HepG2 (cell line): ENCODE measurements around the gene SDR9C7. TPM values are rescaled to one million over a fixed set of nuclear protein-coding genes. Genes with fewer than 3 reads are reported as not detected.

Experiments
- AGO2 ChIP-seq: fragments of 200-400 bp; formaldehyde crosslinking; optimal IDR thresholded peaks from 2 replicates; pipeline ENCODE3; 2017; ENCODE audit warnings: mild to moderate bottlenecking, low read depth, low read length, moderate library complexity
- ARID3A ChIP-seq: IDR thresholded peaks from 2 replicates; pipeline ENCODE4 v1.6.1; 2012; ENCODE audit warnings: low read depth, low read length, improper control_type of control experiment
- ARNTL ChIP-seq: sonication (generic); formaldehyde crosslinking; IDR thresholded peaks from 2 replicates; pipeline ENCODE4 v1.4.0; 2020; ENCODE audit warnings: mild to moderate bottlenecking, missing genetic modification reagents
- ATF2 ChIP-seq: sonication (generic); formaldehyde crosslinking; IDR thresholded peaks from 2 replicates; pipeline ENCODE4 v1.4.0; 2020; ENCODE audit warnings: missing genetic modification reagents
- CHCHD3 ChIP-seq: sonication (generic); formaldehyde crosslinking; IDR thresholded peaks from 2 replicates; pipeline ENCODE4 v1.8.0; 2022; ENCODE audit warnings: mild to moderate bottlenecking, missing genetic modification reagents, moderate library complexity
- E2F5 ChIP-seq: sonication (generic); formaldehyde crosslinking; conservative IDR thresholded peaks from 2 replicates; pipeline ENCODE4 v1.4.0; 2020; ENCODE audit warnings: missing genetic modification reagents
- HDAC2 ChIP-seq: sonication (generic); formaldehyde crosslinking; IDR thresholded peaks from 2 replicates; pipeline ENCODE4 v1.4.0; 2020; ENCODE audit warnings: missing genetic modification reagents
- HNF4A ChIP-seq: sonication (generic); formaldehyde crosslinking; IDR thresholded peaks from 2 replicates; pipeline ENCODE4 v1.4.0; 2020; ENCODE audit warnings: missing genetic modification reagents
- MTA3 ChIP-seq: sonication (generic); formaldehyde crosslinking; IDR thresholded peaks from 2 replicates; pipeline ENCODE4 v1.4.0; 2020; ENCODE audit warnings: missing genetic modification reagents
- NFE2L1 ChIP-seq: sonication (generic); formaldehyde crosslinking; IDR thresholded peaks from 2 replicates; pipeline ENCODE4 v1.4.0; 2020; ENCODE audit warnings: missing genetic modification reagents, mild to moderate bottlenecking, borderline replicate concordance
- NFKB2 ChIP-seq: sonication (generic); formaldehyde crosslinking; IDR thresholded peaks from 2 replicates; pipeline ENCODE4 v1.4.0; 2020; ENCODE audit warnings: missing genetic modification reagents, borderline replicate concordance
- PLRG1 ChIP-seq: fragments of 450-650 bp; conservative IDR thresholded peaks from 2 replicates; pipeline ENCODE4 v1.6.1; 2016
- RBFOX2 ChIP-seq: fragments of 200-400 bp; formaldehyde crosslinking; IDR thresholded peaks from 2 replicates; pipeline ENCODE4 v1.6.1; 2017; ENCODE audit warnings: low read depth, mild to moderate bottlenecking, low read length
- ZBTB49 ChIP-seq: sonication (generic); formaldehyde crosslinking; IDR thresholded peaks from 2 replicates; pipeline ENCODE4 v1.4.0; 2020; ENCODE audit warnings: missing genetic modification reagents, borderline replicate concordance
- ZNF225 ChIP-seq: sonication (generic); formaldehyde crosslinking; IDR thresholded peaks from 2 replicates; pipeline ENCODE4 v1.4.0; 2020; ENCODE audit warnings: mild to moderate bottlenecking, missing genetic modification reagents
- ZNF329 ChIP-seq: sonication (generic); formaldehyde crosslinking; IDR thresholded peaks from 2 replicates; pipeline ENCODE4 v1.9.0; 2021; ENCODE audit warnings: low read depth, mild to moderate bottlenecking, missing genetic modification reagents
- ZNF382 ChIP-seq: sonication (generic); formaldehyde crosslinking; IDR thresholded peaks from 2 replicates; pipeline ENCODE4 v1.5.0; 2020; ENCODE audit warnings: missing genetic modification reagents, mild to moderate bottlenecking, borderline replicate concordance
- ZNF687 ChIP-seq: sonication (generic); formaldehyde crosslinking; IDR thresholded peaks from 2 replicates; pipeline ENCODE4 v1.5.1; 2020; ENCODE audit warnings: mild to moderate bottlenecking, missing genetic modification reagents, moderate library complexity
- ZNF781 ChIP-seq: sonication (generic); formaldehyde crosslinking; IDR thresholded peaks from 2 replicates; pipeline ENCODE4 v1.5.1; 2020; ENCODE audit warnings: borderline replicate concordance, mild to moderate bottlenecking, missing genetic modification reagents; ENCODE audit errors: not compliant biosample characterization
- polyA plus RNA-seq, 8 experiments: library from polyadenylated mRNA; depleted of rRNA in 3 of 8; stranded (reverse) in 7 of 8; unstranded in 1 of 8; fragments of >200 nt; fragmentation: Illumina TruSeq in 4 of 8; extraction: Trizol in 4 of 8; gene quantifications; 2 replicates each; pipeline versions ENCODE4 v1.2.1 to v1.2.3, GENCODE V29; 2011 to 2016; ENCODE audit warnings: low read depth in 4 of 8, missing spikeins in 1 of 8, mixed read lengths in 1 of 8; ENCODE audit not compliant: insufficient read depth in 1 of 8
- total RNA-seq, 5 experiments: library from RNA; depleted of rRNA; stranded (reverse); fragments of >200 nt; fragmentation: Illumina TruSeq; extraction: Trizol; gene quantifications; 2 replicates each; pipeline ENCODE4 v1.2.3, GENCODE V29; 2016; ENCODE audit warnings: low read depth in 1 of 5

The SDR9C7 gene
- total and polyA plus RNA-seq, 2 of the 13 experiments (the other 11 are each of a cell fraction or from before 2014, with no cell fraction given): 0.04 TPM; not detected in 1

GRCh38 chr12:56957229-56958052 is 23.2 kb upstream of the SDR9C7 start, which contains the start of gene RDH16 (continued):
- TF ChIP-seq ARID3A: no peak
- TF ChIP-seq PLRG1: no peak
- no peak for TF ChIP-seq CHCHD3 (CRISPR knock-in tag)
- no peak for TF ChIP-seq ZBTB49 (CRISPR knock-in tag)
- no peak for TF ChIP-seq MTA3 (CRISPR knock-in tag)
- TF ChIP-seq ZNF329 (CRISPR knock-in tag): no peak
- TF ChIP-seq HNF4A (CRISPR knock-in tag): peak; percentile 34
- no peak for TF ChIP-seq ARNTL
- TF ChIP-seq AGO2: no peak
- no peak for TF ChIP-seq E2F5 (CRISPR knock-in tag)
- TF ChIP-seq ATF2 (CRISPR knock-in tag): no peak
- TF ChIP-seq NFKB2: no peak
- no peak for TF ChIP-seq ZNF781
- TF ChIP-seq RBFOX2: no peak
- TF ChIP-seq HDAC2 (CRISPR knock-in tag): no peak
- no peak for TF ChIP-seq ZNF382 (CRISPR knock-in tag)
- peak; percentile 60 for TF ChIP-seq ZNF687 (CRISPR knock-in tag)
- no peak for TF ChIP-seq NFE2L1 (CRISPR knock-in tag)
- TF ChIP-seq ZNF225 (CRISPR knock-in tag): no peak
